Esophagus muscularis mucosa (tissue), 4 donors: ENCODE measurements around the gene PTGFR.

Source experiments
- EP300 ChIP-seq: sonication (generic); formaldehyde crosslinking; IDR thresholded peaks from one replicate; pipeline ENCODE4 v1.6.1; 2017; ENCODE audit warnings: antibody characterized with exemption
- POLR2A ChIP-seq: fragments of 450-650 bp; IDR thresholded peaks from one replicate; pipeline ENCODE4 v1.6.1; 2017; ENCODE audit warnings: antibody characterized with exemption, moderate library complexity, mild to moderate bottlenecking, low read depth
- TF ChIP-seq, protein P1 (sequence below), 3 experiments: fragments of 200-600 bp in 2 of 3; fragments of 450-650 bp in 1 of 3; sonication (generic) in 2 of 3; IDR thresholded peaks; one replicate each; pipeline ENCODE4 v1.5.1; 2017 to 2019; ENCODE audit warnings: antibody characterized with exemption in 3 of 3, mild to moderate bottlenecking in 2 of 3, moderate library complexity in 1 of 3

GRCh38 chr1:78464449-78464891 lies 26.3 kb upstream of the PTGFR start:
- TF ChIP-seq, protein P1, sequence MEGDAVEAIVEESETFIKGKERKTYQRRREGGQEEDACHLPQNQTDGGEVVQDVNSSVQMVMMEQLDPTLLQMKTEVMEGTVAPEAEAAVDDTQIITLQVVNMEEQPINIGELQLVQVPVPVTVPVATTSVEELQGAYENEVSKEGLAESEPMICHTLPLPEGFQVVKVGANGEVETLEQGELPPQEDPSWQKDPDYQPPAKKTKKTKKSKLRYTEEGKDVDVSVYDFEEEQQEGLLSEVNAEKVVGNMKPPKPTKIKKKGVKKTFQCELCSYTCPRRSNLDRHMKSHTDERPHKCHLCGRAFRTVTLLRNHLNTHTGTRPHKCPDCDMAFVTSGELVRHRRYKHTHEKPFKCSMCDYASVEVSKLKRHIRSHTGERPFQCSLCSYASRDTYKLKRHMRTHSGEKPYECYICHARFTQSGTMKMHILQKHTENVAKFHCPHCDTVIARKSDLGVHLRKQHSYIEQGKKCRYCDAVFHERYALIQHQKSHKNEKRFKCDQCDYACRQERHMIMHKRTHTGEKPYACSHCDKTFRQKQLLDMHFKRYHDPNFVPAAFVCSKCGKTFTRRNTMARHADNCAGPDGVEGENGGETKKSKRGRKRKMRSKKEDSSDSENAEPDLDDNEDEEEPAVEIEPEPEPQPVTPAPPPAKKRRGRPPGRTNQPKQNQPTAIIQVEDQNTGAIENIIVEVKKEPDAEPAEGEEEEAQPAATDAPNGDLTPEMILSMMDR (IDR thresholded peaks at IDR 0.05): no peak
- no peak for TF ChIP-seq POLR2A
- no peak for TF ChIP-seq EP300
